Fibroblast of the aortic adventitia (primary cell): Measurements from ENCODE around the gene MIER2. TPM values are rescaled to one million over a fixed set of nuclear protein-coding genes. Genes with fewer than 3 reads are reported as not detected.
A peak's percentile ranks its signal among the peaks of the same experiment; 100 is the strongest.

Source experiments
- DNase-seq: peaks from one replicate; pipeline ENCODE4 v3.0.0-alpha.2; 2010; ENCODE audit warnings: low read depth
- H3K4me3 ChIP-seq: 2 replicates; pipeline ENCODE4 v1.5.1; 2011; ENCODE audit warnings: low read depth, mild to moderate bottlenecking, control low read depth, low read length, moderate library complexity
- total RNA-seq: library from RNA; depleted of rRNA; stranded (reverse); fragments of >200 nt; gene quantifications from 2 replicates; pipeline ENCODE4 v1.2.3, GENCODE V29; 2012; ENCODE audit warnings: low replicate concordance
- TF ChIP-seq, protein P1 (sequence below): IDR thresholded peaks from 2 replicates; pipeline ENCODE4 v1.5.1; 2011; ENCODE audit warnings: mild to moderate bottlenecking, low read length, control low read depth, inconsistent platforms; ENCODE audit not compliant: insufficient read depth

Gene MIER2
- total RNA-seq, 1 donor = 13.2 TPM

DNA sequence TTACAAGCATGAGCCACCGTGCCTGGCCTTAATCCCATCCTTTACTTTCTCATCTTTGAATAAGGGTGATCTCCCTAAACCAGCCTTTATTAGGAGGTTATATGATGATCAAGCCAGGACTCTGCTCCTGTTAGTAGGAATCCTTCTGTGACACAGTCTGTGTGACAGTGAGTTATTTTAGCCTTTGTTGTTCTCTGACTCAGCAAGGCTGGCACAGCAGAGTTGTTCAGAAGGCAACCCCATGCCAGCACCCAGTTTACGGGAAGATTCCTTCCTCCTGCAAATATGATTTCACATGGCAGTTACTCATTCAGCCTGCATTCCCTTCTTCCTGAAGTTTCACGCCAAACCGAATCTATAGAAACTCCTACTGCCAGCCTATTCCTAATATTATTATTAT is 10.5 kb upstream of the MIER2 start:
- TF ChIP-seq, protein P1, sequence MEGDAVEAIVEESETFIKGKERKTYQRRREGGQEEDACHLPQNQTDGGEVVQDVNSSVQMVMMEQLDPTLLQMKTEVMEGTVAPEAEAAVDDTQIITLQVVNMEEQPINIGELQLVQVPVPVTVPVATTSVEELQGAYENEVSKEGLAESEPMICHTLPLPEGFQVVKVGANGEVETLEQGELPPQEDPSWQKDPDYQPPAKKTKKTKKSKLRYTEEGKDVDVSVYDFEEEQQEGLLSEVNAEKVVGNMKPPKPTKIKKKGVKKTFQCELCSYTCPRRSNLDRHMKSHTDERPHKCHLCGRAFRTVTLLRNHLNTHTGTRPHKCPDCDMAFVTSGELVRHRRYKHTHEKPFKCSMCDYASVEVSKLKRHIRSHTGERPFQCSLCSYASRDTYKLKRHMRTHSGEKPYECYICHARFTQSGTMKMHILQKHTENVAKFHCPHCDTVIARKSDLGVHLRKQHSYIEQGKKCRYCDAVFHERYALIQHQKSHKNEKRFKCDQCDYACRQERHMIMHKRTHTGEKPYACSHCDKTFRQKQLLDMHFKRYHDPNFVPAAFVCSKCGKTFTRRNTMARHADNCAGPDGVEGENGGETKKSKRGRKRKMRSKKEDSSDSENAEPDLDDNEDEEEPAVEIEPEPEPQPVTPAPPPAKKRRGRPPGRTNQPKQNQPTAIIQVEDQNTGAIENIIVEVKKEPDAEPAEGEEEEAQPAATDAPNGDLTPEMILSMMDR = no peak
- DNase-seq = no peak
- no peak overlapping the region for H3K4me3 ChIP-seq

DNA sequence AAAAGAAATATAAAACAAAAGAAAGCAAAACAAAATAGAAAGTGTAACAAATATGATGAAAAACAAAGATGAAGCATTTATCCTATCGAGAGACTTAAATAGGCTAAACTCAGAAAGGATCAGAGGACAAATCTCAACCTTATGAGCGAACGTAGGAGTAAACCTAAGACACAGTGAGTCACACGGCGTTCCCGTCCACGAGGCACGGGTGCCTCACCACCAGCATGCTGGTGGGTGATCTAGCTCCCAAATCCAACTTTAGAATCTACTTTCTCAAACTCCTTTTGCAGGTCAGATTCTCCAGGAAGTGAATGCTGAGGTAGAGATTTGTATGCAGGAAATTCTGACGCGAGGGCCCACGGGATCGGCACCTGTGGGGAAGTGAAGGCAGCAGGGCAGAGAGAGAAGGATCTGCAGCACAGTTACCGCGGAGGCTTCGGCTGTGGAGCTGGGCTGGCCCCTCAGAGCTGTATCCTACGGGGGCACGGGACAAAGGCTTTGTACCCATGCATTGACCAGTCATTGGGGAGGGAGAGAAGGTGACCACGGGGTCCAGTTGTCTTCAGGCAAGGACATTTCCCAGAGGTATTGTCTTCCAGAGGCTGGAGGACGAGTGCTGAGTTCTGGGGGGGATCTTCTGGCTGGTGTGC is 7.5 kb upstream of the MIER2 start:
- TF ChIP-seq, protein P1 = no peak
- no peak for DNase-seq
- H3K4me3 ChIP-seq = no peak overlapping the region

DNA sequence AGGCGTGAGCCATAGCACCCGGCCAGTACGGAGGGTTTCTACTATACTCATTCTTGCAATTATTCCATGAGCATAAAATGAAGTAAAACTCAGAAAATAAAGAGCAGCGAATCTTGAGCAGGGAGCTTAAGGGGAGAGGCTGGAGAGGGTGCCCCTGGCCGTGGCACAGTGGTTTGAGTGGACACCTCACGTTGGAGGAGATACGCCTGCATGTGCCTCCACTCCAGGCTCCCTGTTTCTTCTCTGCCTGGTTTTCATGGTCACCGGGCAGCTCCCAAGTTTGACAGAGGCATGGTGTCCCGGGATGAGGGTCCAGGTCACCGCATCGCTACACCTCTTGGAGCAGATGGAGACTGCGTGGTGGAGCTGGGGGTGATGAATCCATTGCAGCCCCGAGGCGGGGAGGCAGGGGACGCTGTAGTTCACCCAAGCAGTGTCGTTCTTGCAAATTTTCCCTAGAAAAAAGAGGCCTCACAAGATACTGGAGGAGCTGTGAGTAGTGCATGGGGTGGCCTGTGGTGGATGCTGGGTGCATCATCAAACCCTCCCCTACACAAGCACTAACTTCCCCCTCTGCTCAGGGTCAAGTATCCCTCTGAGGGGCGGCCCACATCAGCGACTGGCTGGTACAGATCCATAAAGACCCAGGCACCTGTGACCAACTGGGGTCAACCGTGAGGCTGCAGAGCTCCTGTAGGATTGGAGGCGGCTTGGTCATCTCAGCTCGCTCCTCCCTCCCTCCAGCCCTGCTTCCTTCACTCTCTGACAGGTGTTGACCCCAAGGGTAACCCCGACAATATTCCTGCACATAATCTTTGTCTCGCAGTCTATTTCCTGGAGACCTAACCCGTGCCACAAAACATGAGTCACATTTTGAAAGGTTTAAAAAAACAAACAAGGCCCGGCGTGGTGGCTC is 3.6 kb upstream of the MIER2 start:
- TF ChIP-seq, protein P1 = no peak
- DNase-seq = no peak

DNA sequence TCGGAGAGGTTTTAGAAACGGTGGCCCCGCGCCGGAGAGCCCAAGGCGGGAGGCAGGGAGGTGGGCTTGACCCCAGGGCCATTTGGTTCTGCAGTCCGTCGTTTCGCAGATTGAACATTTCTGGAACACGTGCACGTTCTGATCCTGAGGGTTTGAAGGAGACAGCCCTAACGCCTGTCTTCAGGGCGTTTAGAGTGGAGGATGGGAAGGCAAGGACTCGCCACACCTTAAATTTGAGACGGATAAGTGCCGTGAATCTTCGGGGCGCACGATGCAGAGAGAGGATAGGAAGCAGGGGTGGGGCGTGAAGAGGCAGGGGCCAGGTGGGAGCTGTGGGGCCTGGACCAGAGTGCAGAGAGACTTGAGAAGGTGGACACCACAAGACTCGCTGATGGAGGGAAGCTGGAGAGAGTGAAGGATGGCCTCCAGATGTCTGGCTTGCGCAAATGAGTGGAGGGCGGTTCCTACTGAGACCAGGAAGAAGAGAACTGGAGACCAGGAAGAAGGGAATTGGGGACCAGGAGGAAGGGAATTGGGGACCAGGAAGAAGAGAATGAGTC is 804 bp upstream of the MIER2 start:
- TF ChIP-seq, protein P1 = no peak
- DNase-seq = no peak
- H3K4me3 ChIP-seq = no peak overlapping the region

More for the DNA sequence above, 3.6 kb upstream of the MIER2 start:
- H3K4me3 ChIP-seq = no peak overlapping the region

DNA sequence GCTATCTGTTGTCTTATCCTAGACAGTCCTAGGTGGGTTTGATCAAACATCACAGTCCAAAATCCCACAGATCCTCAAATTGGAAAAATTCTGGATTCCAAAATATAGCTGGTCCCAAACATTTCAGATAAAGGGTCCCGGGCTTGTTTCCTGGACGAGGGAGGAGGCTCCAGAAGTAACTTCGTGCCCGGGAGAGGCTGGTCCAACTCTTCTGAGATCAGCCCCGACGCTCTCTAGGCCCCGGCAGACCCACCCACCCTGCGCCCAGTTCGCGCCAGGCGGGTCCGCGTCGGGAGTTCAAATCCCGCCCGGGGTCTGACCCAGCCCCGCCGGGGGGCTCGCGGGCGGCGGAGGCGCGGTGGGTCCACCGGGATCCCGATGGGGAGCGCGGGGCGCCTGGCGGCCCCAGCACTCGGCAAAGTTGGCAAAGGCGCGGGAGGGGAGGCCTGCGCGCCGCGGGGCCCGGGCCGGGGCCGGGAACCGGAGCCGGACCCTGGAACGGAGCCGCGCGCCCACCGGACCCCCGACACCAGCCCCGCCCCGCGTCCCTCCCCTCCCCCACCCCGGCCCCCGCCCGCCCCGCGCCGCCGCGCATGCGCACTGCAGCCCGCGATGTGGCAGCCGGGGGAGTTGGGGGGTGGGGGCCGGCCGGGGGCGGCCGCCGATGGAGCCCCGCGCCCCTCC is 513 bp downstream of the MIER2 start:
- TF ChIP-seq, protein P1 = no peak
- peak; percentile 44 for DNase-seq
- H3K4me3 ChIP-seq = peak overlapping the region; percentile 72

DNA sequence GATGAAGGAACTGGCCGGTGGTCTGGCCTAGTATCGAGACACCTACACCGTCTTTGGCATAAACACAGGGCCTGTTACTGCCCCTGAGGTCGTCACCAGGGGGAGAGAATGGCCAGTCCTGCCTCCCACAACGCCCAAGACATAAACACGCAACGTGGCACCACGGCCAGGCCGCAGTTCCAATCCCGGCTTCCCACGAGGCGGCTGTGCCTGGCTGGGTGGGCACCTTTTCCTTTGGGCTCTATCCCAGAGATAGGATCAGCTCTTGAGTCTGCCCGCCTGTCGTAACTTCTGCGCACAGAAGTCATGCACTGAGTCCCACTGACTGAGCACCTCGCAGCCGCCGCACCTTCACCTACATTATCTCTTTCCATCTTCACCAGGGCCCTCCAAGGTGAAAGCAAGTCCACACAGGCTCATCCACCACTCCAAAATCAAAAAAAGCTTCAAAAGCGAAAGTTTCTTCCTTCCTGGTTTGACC is 1.1 kb downstream of the MIER2 start:
- H3K4me3 ChIP-seq = peak overlapping the region; percentile 72
- DNase-seq = peak; percentile 32
- TF ChIP-seq, protein P1 = no peak
